ENCODE results near the gene ATXN7L1. TPM values are rescaled to one million over a fixed set of nuclear protein-coding genes. Genes with fewer than 3 reads are reported as not detected.

The ATXN7L1 gene
- total RNA-seq, 1 experiment from 2014 or later, result 38.5 TPM

DNA sequence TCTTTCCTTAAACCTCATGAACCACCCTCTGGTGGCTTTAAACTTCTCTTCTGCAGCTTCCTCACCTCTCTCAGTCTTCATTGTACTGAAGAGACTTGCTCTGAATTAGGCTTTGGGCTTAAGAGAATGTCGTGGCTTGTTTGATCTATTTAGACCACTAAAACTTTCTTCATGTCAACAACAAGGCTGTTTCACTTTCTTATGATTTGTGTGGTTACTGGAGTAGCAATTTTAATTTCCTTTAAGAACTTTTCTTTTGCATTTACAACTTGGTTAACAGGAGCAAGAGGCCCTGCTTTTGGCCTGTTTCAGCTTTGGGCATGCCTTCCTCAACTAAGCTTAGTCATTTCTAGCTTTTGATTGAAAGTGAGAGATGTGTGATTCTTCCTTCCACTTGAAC is 48.5 kb upstream of the ATXN7L1 start:
- Mint-ChIP-seq H3K4me1 (no peaks in the 10 kb centered on the region), H3K4me3 (no peak overlapping the region), H3K27me3 (ENCODE audit: low read depth) (no peaks in the 10 kb centered on the region), H3K27ac (no peak overlapping the region), H3K9me3 (peaks cover 30% of the 10 kb centered on the region), H3K36me3 (peaks cover 50% of the 10 kb centered on the region)
- TF ChIP-seq CREB1 (CRISPR knock-in tag; IDR thresholded peaks at IDR 0.05) (no peak), ZNF416 (CRISPR knock-in tag; IDR thresholded peaks at IDR 0.05) (no peak), ZNF121 (CRISPR knock-in tag; IDR thresholded peaks at IDR 0.05) (no peak), FOXJ3 (CRISPR knock-in tag; IDR thresholded peaks at IDR 0.05; ENCODE audit: borderline replicate concordance) (no peak), TP53 (CRISPR knock-in tag; IDR thresholded peaks at IDR 0.05) (no peak), KAT7 (CRISPR knock-in tag; IDR thresholded peaks at IDR 0.05; ENCODE audit: borderline replicate concordance) (no peak), GABPB1 (CRISPR knock-in tag; IDR thresholded peaks at IDR 0.05) (no peak), NR2C2 (CRISPR knock-in tag; IDR thresholded peaks at IDR 0.05) (no peak)
- TF ChIP-seq, protein P1, sequence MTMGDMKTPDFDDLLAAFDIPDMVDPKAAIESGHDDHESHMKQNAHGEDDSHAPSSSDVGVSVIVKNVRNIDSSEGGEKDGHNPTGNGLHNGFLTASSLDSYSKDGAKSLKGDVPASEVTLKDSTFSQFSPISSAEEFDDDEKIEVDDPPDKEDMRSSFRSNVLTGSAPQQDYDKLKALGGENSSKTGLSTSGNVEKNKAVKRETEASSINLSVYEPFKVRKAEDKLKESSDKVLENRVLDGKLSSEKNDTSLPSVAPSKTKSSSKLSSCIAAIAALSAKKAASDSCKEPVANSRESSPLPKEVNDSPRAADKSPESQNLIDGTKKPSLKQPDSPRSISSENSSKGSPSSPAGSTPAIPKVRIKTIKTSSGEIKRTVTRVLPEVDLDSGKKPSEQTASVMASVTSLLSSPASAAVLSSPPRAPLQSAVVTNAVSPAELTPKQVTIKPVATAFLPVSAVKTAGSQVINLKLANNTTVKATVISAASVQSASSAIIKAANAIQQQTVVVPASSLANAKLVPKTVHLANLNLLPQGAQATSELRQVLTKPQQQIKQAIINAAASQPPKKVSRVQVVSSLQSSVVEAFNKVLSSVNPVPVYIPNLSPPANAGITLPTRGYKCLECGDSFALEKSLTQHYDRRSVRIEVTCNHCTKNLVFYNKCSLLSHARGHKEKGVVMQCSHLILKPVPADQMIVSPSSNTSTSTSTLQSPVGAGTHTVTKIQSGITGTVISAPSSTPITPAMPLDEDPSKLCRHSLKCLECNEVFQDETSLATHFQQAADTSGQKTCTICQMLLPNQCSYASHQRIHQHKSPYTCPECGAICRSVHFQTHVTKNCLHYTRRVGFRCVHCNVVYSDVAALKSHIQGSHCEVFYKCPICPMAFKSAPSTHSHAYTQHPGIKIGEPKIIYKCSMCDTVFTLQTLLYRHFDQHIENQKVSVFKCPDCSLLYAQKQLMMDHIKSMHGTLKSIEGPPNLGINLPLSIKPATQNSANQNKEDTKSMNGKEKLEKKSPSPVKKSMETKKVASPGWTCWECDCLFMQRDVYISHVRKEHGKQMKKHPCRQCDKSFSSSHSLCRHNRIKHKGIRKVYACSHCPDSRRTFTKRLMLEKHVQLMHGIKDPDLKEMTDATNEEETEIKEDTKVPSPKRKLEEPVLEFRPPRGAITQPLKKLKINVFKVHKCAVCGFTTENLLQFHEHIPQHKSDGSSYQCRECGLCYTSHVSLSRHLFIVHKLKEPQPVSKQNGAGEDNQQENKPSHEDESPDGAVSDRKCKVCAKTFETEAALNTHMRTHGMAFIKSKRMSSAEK (CRISPR knock-in tag; IDR thresholded peaks at IDR 0.05; ENCODE audit: borderline replicate concordance), result no peak
- TF ChIP-seq, protein P2, sequence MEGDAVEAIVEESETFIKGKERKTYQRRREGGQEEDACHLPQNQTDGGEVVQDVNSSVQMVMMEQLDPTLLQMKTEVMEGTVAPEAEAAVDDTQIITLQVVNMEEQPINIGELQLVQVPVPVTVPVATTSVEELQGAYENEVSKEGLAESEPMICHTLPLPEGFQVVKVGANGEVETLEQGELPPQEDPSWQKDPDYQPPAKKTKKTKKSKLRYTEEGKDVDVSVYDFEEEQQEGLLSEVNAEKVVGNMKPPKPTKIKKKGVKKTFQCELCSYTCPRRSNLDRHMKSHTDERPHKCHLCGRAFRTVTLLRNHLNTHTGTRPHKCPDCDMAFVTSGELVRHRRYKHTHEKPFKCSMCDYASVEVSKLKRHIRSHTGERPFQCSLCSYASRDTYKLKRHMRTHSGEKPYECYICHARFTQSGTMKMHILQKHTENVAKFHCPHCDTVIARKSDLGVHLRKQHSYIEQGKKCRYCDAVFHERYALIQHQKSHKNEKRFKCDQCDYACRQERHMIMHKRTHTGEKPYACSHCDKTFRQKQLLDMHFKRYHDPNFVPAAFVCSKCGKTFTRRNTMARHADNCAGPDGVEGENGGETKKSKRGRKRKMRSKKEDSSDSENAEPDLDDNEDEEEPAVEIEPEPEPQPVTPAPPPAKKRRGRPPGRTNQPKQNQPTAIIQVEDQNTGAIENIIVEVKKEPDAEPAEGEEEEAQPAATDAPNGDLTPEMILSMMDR (IDR thresholded peaks at IDR 0.05), result no peak
- TF ChIP-seq, protein P3, sequence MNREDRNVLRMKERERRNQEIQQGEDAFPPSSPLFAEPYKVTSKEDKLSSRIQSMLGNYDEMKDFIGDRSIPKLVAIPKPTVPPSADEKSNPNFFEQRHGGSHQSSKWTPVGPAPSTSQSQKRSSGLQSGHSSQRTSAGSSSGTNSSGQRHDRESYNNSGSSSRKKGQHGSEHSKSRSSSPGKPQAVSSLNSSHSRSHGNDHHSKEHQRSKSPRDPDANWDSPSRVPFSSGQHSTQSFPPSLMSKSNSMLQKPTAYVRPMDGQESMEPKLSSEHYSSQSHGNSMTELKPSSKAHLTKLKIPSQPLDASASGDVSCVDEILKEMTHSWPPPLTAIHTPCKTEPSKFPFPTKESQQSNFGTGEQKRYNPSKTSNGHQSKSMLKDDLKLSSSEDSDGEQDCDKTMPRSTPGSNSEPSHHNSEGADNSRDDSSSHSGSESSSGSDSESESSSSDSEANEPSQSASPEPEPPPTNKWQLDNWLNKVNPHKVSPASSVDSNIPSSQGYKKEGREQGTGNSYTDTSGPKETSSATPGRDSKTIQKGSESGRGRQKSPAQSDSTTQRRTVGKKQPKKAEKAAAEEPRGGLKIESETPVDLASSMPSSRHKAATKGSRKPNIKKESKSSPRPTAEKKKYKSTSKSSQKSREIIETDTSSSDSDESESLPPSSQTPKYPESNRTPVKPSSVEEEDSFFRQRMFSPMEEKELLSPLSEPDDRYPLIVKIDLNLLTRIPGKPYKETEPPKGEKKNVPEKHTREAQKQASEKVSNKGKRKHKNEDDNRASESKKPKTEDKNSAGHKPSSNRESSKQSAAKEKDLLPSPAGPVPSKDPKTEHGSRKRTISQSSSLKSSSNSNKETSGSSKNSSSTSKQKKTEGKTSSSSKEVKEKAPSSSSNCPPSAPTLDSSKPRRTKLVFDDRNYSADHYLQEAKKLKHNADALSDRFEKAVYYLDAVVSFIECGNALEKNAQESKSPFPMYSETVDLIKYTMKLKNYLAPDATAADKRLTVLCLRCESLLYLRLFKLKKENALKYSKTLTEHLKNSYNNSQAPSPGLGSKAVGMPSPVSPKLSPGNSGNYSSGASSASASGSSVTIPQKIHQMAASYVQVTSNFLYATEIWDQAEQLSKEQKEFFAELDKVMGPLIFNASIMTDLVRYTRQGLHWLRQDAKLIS (CRISPR knock-in tag; IDR thresholded peaks at IDR 0.05; ENCODE audit: borderline replicate concordance), result no peak
- DNase-seq (ENCODE audit: low spot score), result no peak
- ChIA-PET CTCF (interaction anchor here (1.8 kb wide), 1 partner anchor 10 kb away, joined by 6 read pairs; no protein-coding TSS in a partner anchor), POLR2A (no interaction called here)
- no peak for ATAC-seq

DNA sequence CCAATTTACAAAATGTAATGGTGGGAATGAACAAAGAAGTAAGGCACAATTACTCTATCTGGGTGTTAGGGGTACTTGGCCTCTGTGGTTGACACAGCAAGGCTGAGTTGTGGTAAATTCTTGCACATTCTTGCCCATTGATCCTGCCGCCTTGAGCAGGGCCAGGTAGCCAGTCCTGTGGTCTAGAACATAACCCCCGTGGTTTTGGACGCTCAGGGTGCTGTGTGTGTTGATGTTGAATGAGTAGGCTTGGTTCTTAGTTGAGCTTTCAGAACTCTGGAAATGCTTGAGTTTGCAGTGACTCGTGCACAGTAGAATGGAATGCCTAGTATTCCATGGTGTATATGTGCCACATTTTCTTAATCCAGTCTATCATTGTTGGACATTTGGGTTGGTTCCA is 44.4 kb upstream of the ATXN7L1 start:
- no peak for TF ChIP-seq ZNF219 (CRISPR knock-in tag; IDR thresholded peaks at IDR 0.05; ENCODE audit: borderline replicate concordance)
- TF ChIP-seq, protein P4, sequence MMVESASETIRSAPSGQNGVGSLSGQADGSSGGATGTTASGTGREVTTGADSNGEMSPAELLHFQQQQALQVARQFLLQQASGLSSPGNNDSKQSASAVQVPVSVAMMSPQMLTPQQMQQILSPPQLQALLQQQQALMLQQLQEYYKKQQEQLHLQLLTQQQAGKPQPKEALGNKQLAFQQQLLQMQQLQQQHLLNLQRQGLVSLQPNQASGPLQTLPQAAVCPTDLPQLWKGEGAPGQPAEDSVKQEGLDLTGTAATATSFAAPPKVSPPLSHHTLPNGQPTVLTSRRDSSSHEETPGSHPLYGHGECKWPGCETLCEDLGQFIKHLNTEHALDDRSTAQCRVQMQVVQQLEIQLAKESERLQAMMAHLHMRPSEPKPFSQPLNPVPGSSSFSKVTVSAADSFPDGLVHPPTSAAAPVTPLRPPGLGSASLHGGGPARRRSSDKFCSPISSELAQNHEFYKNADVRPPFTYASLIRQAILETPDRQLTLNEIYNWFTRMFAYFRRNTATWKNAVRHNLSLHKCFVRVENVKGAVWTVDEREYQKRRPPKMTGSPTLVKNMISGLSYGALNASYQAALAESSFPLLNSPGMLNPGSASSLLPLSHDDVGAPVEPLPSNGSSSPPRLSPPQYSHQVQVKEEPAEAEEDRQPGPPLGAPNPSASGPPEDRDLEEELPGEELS (CRISPR knock-in tag; IDR thresholded peaks at IDR 0.05), result no peak
- TF ChIP-seq, protein P5, sequence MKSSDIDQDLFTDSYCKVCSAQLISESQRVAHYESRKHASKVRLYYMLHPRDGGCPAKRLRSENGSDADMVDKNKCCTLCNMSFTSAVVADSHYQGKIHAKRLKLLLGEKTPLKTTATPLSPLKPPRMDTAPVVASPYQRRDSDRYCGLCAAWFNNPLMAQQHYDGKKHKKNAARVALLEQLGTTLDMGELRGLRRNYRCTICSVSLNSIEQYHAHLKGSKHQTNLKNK (CRISPR knock-in tag; IDR thresholded peaks at IDR 0.05), result no peak
- TF ChIP-seq, protein P6, sequence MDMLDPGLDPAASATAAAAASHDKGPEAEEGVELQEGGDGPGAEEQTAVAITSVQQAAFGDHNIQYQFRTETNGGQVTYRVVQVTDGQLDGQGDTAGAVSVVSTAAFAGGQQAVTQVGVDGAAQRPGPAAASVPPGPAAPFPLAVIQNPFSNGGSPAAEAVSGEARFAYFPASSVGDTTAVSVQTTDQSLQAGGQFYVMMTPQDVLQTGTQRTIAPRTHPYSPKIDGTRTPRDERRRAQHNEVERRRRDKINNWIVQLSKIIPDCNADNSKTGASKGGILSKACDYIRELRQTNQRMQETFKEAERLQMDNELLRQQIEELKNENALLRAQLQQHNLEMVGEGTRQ (CRISPR knock-in tag; IDR thresholded peaks at IDR 0.05), result no peak
- no peak for TF ChIP-seq ETV6 (CRISPR knock-in tag; IDR thresholded peaks at IDR 0.05)
- TF ChIP-seq, protein P7, sequence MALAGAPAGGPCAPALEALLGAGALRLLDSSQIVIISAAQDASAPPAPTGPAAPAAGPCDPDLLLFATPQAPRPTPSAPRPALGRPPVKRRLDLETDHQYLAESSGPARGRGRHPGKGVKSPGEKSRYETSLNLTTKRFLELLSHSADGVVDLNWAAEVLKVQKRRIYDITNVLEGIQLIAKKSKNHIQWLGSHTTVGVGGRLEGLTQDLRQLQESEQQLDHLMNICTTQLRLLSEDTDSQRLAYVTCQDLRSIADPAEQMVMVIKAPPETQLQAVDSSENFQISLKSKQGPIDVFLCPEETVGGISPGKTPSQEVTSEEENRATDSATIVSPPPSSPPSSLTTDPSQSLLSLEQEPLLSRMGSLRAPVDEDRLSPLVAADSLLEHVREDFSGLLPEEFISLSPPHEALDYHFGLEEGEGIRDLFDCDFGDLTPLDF (CRISPR knock-in tag; IDR thresholded peaks at IDR 0.05), result no peak

More for the DNA sequence above, 44.4 kb upstream of the ATXN7L1 start:
- no peak for ATAC-seq
- Mint-ChIP-seq H3K27me3 (ENCODE audit: low read depth) (no peaks in the 10 kb centered on the region), H3K27ac (no peak overlapping the region), H3K4me3 (no peak overlapping the region), H3K9me3 (peaks cover 30% of the 10 kb centered on the region), H3K36me3 (peaks cover 56% of the 10 kb centered on the region), H3K4me1 (no peaks in the 10 kb centered on the region)
- POLR2A ChIA-PET, result no interaction called here
- CTCF ChIA-PET, result no interaction called here
- DNase-seq (ENCODE audit: low spot score), result no peak
